NCI-H1417 (cell line): ENCODE data around the gene SMIM35.
"Not testable (repeated sequence)": the region's sequence is repeated elsewhere in the genome, so short reads cannot be mapped to it uniquely, and the experiment has no call there.

ENCODE experiments used
- DNase-seq, 3 experiments: peaks; one replicate each; lab custom pipeline; 2025; lab: John Stamatoyannopoulos, UW

SMIM35 gene

GRCh38 chr11:118027694-118028093 lies 59.1 kb downstream of the SMIM35 start:
- DNase-seq, result no peak

GRCh38 chr11:118021146-118021545 lies 65.6 kb downstream of the SMIM35 start:
- no peak for DNase-seq

- DNase-seq, result no peak
These were observed 68.4 kb downstream of the SMIM35 start for GRCh38 chr11:118018401-118018800.

GRCh38 chr11:118017631-118018315 lies 69.0 kb downstream of the SMIM35 start:
- DNase-seq, result no peak

- no peak for DNase-seq
These were observed 69.7 kb downstream of the SMIM35 start for GRCh38 chr11:118017111-118017510.

- DNase-seq, result no peak
These were observed 70.7 kb downstream of the SMIM35 start for GRCh38 chr11:118016104-118016503.

- DNase-seq, result no peak
These were observed 71.3 kb downstream of the SMIM35 start for GRCh38 chr11:118015385-118015841.

- DNase-seq, result no peak
These were observed 72.7 kb downstream of the SMIM35 start for GRCh38 chr11:118014022-118014421.

GRCh38 chr11:118012083-118012669 lies 74.6 kb downstream of the SMIM35 start:
- no peak for DNase-seq

- no peak for DNase-seq
These were observed 75.9 kb downstream of the SMIM35 start for GRCh38 chr11:118010738-118011461.

- DNase-seq, result no peak
These were observed 76.7 kb downstream of the SMIM35 start for GRCh38 chr11:118009864-118010737.

- no peak for DNase-seq
These were observed 78.4 kb downstream of the SMIM35 start for GRCh38 chr11:118008271-118008911.

GRCh38 chr11:118007563-118008270 lies 79.0 kb downstream of the SMIM35 start:
- DNase-seq, result not testable (repeated sequence)

- DNase-seq, result no peak
These were observed 79.7 kb downstream of the SMIM35 start for GRCh38 chr11:118007040-118007439.

GRCh38 chr11:118006153-118006534 lies 80.6 kb downstream of the SMIM35 start:
- DNase-seq, result no peak

- no peak for DNase-seq
These were observed 81.3 kb downstream of the SMIM35 start for GRCh38 chr11:118005224-118006152.

GRCh38 chr11:118004543-118005223 lies 82.1 kb downstream of the SMIM35 start:
- DNase-seq, result no peak

GRCh38 chr11:118003456-118003855 lies 83.3 kb downstream of the SMIM35 start:
- DNase-seq, result no peak
